Prostate gland (tissue), 2 donors: ENCODE data around the gene PTPRG. TPM values are rescaled to one million over a fixed set of nuclear protein-coding genes. Genes with fewer than 3 reads are reported as not detected.

Experiments
- DNase-seq: peaks from one replicate; pipeline ENCODE4 v3.0.0-alpha.2; 2019; ENCODE audit warnings: low spot score
- H3K27ac ChIP-seq, 2 donors: fragments of 200-600 bp; sonication (generic); 2 replicates each; pipeline ENCODE4 v1.5.1; 2017 to 2019
- H3K27me3 ChIP-seq: fragments of 200-600 bp; sonication (generic); replicated peaks from 2 replicates; pipeline ENCODE4 v1.5.1; 2019; ENCODE audit not compliant: insufficient read depth
- H3K36me3 ChIP-seq, 2 donors: fragments of 200-600 bp; sonication (generic); 1 replicate in 1 of 2; 2 replicates in 1 of 2; pipeline versions ENCODE4 v1.5.1 to v1.8.1; 2017 to 2019
- H3K4me1 ChIP-seq: fragments of 200-600 bp; sonication (generic); replicated peaks from 2 replicates; pipeline ENCODE4 v1.5.1; 2019
- H3K4me3 ChIP-seq, 2 donors: fragments of 200-600 bp; sonication (generic); 2 replicates each; pipeline ENCODE4 v1.5.1; 2017 to 2019
- H3K9me3 ChIP-seq: fragments of 200-600 bp; sonication (generic); 2 replicates; pipeline ENCODE4 v1.5.1; 2017
- POLR2A ChIP-seq: fragments of 450-650 bp; IDR thresholded peaks from one replicate; pipeline ENCODE4 v1.6.1; 2016; ENCODE audit warnings: antibody characterized with exemption, mild to moderate bottlenecking
- POLR2AphosphoS5 ChIP-seq: sonication (generic); formaldehyde crosslinking; IDR thresholded peaks from one replicate; pipeline ENCODE4 v1.6.1; 2017; ENCODE audit warnings: antibody characterized with exemption
- WGBS: methylation state at CpG from one replicate; pipeline ENCODE4 v1.1.5; 2018; 5-methylcytosine and 5-hydroxymethylcytosine counted together
- intact Hi-C: fragments of 100-400 bp; cut with DNase I; formaldehyde crosslinking; loops from one replicate; pipeline ENCODE4 v1.14.2; 2022
- total RNA-seq, 2 donors: library from RNA; depleted of rRNA; stranded (reverse); fragments of >200 nt; gene quantifications; one replicate each; pipeline ENCODE4 v1.1.0, GENCODE V29; 2016
- TF ChIP-seq, protein P1 (sequence below), 4 experiments: fragments of 200-600 bp in 2 of 4; fragments of 450-650 bp in 2 of 4; sonication (generic) in 2 of 4; IDR thresholded peaks; 1 replicate in 3 of 4; 2 replicates in 1 of 4; pipeline ENCODE4 v1.5.1; 2016 to 2019; ENCODE audit warnings: antibody characterized with exemption in 4 of 4, mild to moderate bottlenecking in 2 of 4, moderate library complexity in 2 of 4

The PTPRG gene
- total RNA-seq, 2 donors from 2014 or later, result 22.0 to 78.6 TPM

DNA sequence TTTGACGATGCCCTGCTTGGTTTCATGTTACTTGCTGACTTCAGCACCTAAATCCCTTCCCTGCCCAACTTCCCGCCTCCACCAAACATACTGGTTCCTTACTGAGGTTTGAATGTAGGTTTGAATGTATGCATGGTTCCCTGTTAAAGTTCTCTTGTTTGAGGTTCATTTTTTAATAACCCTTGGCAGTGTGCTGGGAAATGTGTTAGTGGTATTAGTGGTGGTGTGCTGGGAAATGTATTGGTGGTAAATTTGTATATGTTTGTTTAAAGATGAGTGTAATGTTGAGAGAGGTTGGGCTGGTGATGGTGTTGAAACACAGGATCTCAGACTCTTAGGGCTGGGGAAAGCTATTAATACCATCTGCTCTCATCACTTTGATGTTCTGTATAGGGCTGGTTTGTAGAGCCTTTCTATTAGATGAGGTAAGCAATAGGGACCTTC is 392.7 kb downstream of the PTPRG start:
- Histone ChIP-seq H3K27me3 (no peaks in the 10 kb centered on the region), H3K9me3 (no peaks in the 10 kb centered on the region), H3K36me3 (no peaks in the 10 kb centered on the region), H3K27ac (no peak overlapping the region), H3K4me3 (no peak overlapping the region), H3K4me1 (no peaks in the 10 kb centered on the region)
- WGBS, result 54% methylated on average over 2 of the region's 2 CpGs
- DNase-seq, result no peak
- intact Hi-C loops, result no loop called here
- no peak for TF ChIP-seq POLR2AphosphoS5
- no peak for TF ChIP-seq POLR2A
- TF ChIP-seq, protein P1, sequence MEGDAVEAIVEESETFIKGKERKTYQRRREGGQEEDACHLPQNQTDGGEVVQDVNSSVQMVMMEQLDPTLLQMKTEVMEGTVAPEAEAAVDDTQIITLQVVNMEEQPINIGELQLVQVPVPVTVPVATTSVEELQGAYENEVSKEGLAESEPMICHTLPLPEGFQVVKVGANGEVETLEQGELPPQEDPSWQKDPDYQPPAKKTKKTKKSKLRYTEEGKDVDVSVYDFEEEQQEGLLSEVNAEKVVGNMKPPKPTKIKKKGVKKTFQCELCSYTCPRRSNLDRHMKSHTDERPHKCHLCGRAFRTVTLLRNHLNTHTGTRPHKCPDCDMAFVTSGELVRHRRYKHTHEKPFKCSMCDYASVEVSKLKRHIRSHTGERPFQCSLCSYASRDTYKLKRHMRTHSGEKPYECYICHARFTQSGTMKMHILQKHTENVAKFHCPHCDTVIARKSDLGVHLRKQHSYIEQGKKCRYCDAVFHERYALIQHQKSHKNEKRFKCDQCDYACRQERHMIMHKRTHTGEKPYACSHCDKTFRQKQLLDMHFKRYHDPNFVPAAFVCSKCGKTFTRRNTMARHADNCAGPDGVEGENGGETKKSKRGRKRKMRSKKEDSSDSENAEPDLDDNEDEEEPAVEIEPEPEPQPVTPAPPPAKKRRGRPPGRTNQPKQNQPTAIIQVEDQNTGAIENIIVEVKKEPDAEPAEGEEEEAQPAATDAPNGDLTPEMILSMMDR (IDR thresholded peaks at IDR 0.05), result no peak

DNA sequence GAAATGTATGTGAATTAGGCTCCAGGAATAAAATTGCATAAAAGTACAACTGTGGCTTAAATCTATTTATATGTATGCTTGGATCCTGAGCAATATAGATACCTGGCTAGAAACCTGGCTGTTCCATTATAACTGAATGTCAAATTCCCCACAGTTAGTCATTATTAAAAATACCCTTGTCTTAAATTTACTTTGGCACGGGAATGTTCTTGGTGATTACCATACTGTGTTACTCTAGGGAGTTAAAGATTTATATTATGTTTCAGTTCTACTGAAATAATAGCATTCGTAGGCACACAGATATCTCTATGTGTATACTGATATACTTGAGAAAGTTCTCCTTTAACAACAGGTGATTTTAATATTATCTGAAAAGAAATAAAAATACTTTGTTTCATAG is 394.1 kb downstream of the PTPRG start:
- H3K4me1 ChIP-seq, result no peaks in the 10 kb centered on the region
- H3K9me3 ChIP-seq, result no peaks in the 10 kb centered on the region
- TF ChIP-seq, protein P1 (IDR thresholded peaks at IDR 0.05), result no peak
- TF ChIP-seq POLR2AphosphoS5 (no peak), POLR2A (no peak)
- no peaks in the 10 kb centered on the region for H3K36me3 ChIP-seq
- no peaks in the 10 kb centered on the region for H3K27me3 ChIP-seq
- no peak overlapping the region for H3K27ac ChIP-seq
- no peak overlapping the region for H3K4me3 ChIP-seq
- 54% methylated on average over 2 of the region's 2 CpGs for WGBS
- intact Hi-C loops, result no loop called here
- no peak for DNase-seq

DNA sequence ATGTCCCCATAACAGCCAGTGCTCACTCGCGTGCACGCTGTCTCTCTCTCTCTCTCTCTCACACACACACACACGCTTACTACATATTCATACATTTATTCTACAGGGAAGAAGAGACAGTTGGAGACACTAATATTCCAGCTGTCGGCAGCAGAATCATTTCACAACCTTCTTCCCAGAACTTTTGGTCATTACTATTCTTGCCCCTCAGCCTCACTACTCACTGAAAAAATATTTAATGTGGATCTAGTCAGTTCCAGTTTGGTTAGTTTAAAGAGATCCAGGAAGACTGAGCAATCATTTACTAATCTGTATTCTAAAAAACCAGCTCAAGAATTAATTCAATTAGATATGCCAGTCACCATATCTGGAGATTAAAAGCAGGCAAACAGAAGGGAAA is 394.9 kb downstream of the PTPRG start:
- Histone ChIP-seq H3K4me3 (no peak overlapping the region), H3K27me3 (no peaks in the 10 kb centered on the region), H3K36me3 (no peaks in the 10 kb centered on the region), H3K27ac (no peak overlapping the region), H3K4me1 (no peaks in the 10 kb centered on the region), H3K9me3 (no peaks in the 10 kb centered on the region)
- WGBS, result 74% methylated on average over 5 of the region's 5 CpGs
- intact Hi-C loops, result no loop called here
- no peak for DNase-seq
- no peak for TF ChIP-seq POLR2A
- TF ChIP-seq, protein P1 (IDR thresholded peaks at IDR 0.05), result no peak
- TF ChIP-seq POLR2AphosphoS5, result no peak

DNA sequence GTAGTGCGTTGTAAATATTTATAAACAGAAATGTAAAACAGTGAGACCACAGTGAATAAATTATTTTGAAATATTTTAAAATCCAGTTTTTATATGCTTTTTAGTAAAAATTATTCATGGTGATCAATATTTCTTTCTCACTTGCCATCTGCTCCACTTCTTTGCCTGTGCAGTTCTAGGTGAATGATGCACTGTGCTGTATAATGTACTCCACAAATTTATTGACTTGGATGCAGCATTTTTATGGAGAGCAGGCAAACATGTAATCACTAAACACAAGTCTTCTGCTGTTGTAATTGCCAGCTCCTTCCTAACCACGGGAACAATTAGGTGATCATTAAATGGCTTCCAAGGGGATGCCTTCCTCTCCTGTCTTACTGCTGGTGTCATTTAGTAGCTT is 395.9 kb downstream of the PTPRG start:
- no peak overlapping the region for H3K27ac ChIP-seq
- H3K9me3 ChIP-seq, result no peaks in the 10 kb centered on the region
- intact Hi-C loops, result no loop called here
- 68% methylated on average over 2 of the region's 2 CpGs for WGBS
- no peak overlapping the region for H3K4me3 ChIP-seq
- H3K4me1 ChIP-seq, result no peaks in the 10 kb centered on the region
- no peaks in the 10 kb centered on the region for H3K27me3 ChIP-seq
- H3K36me3 ChIP-seq, result no peaks in the 10 kb centered on the region
- no peak for TF ChIP-seq POLR2AphosphoS5
- TF ChIP-seq POLR2A, result no peak
- TF ChIP-seq, protein P1 (IDR thresholded peaks at IDR 0.05), result no peak
- no peak for DNase-seq

DNA sequence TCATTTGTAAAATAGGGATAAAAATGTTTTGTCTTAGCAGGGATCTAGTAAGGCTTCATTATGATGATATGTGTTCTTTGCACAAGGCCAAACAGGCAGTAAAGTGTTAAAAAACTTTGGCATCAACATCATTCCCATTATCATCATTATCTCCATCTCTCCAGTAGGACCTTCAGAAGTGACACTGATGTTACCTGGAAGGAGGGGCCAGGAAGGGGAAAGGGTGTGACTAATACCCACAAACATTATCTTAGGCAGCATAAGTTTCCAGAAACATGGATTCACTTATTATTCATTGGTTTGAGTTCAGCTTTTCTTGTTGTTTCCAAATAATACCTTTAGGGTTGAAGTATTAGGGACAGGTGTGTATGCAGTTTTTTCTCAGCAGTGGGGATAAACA is 399.6 kb downstream of the PTPRG start:
- Histone ChIP-seq H3K9me3 (no peaks in the 10 kb centered on the region), H3K27me3 (no peaks in the 10 kb centered on the region), H3K36me3 (no peaks in the 10 kb centered on the region), H3K4me1 (no peaks in the 10 kb centered on the region), H3K27ac (no peak overlapping the region), H3K4me3 (no peak overlapping the region)
- intact Hi-C loops, result no loop called here
- no peak for DNase-seq
- TF ChIP-seq POLR2AphosphoS5, result no peak
